Measurements from ENCODE around the gene HIGD1A. TPM values are rescaled to one million over a fixed set of nuclear protein-coding genes. Genes with fewer than 3 reads are reported as not detected.

HIGD1A gene
- total and polyA plus RNA-seq, 2 of the 4 experiments (the other 2 are of a cell fraction): 86.6 to 137 TPM

- TF ChIP-seq, protein P1, sequence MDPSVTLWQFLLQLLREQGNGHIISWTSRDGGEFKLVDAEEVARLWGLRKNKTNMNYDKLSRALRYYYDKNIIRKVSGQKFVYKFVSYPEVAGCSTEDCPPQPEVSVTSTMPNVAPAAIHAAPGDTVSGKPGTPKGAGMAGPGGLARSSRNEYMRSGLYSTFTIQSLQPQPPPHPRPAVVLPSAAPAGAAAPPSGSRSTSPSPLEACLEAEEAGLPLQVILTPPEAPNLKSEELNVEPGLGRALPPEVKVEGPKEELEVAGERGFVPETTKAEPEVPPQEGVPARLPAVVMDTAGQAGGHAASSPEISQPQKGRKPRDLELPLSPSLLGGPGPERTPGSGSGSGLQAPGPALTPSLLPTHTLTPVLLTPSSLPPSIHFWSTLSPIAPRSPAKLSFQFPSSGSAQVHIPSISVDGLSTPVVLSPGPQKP (IDR thresholded peaks at IDR 0.05; ENCODE audit: borderline replicate concordance, low read depth, low read length): no peak
- no peak for TF ChIP-seq RCOR1 (IDR thresholded peaks at IDR 0.05; ENCODE audit: insufficient replicate concordance, low read length)
These were observed at the start of gene HIGD1A (continued) for GRCh38 chr3:42804106-42804830.

DNA sequence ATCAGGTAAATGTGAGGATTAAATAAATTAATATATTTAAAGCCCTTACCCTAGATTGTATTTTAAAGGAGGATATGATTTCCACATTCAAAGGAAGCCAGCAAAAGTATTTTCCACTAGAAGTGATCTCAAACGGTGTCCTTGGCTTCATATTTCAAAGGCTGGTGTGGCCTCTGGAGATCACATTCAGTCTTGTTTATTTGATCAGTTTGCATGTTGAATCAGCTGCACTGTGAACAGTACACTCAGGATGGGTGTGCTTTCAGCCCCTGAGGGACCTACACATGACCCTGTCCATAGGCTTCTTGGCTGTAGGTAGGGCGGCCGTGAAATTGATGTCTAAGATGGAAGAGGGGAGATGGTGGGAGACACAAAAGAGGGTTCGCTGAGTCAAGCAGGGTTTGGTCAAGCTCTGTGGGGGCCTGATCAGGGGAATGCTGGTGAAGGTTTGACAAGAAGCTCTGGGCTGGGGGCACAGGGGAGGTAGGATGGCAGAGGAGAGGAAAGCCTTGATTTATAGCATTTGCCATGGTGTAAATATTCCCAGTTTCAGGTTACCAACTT lies 49.5 kb upstream of the HIGD1A start:
- Histone ChIP-seq H3K4me2 (ENCODE audit: low read depth, low read length) (no peak overlapping the region), H3K79me1 (ENCODE audit: low read depth in 1 of 2, low read length in 2 of 2) (no peaks in the 10 kb centered on the region), H3K56ac (ENCODE audit: extremely low read depth, insufficient read depth, low read length) (no peak overlapping the region), H3K23ac (ENCODE audit: low read depth, low read length) (no peak overlapping the region), H3K9me1 (ENCODE audit: insufficient read depth, low read length) (no peaks in the 10 kb centered on the region), H3K14ac (replicated peaks; ENCODE audit: low read depth, low read length) (no peak overlapping the region), H2BK120ac (ENCODE audit: low read depth, low read length) (no peak overlapping the region), H2AK5ac (ENCODE audit: low read depth, low read length) (no peak overlapping the region), H3K9me3 (ENCODE audit: control insufficient read depth, insufficient read depth, low read length) (no peaks in the 10 kb centered on the region), H3K36me3 (ENCODE audit: control insufficient read depth, insufficient read depth, low read length) (no peaks in the 10 kb centered on the region), H3K18ac (ENCODE audit: low read depth, low read length) (no peak overlapping the region), H3K9ac (ENCODE audit: low read depth, low read length) (no peak overlapping the region), H3K4me1 (ENCODE audit: control insufficient read depth, insufficient read depth, low read length) (no peaks in the 10 kb centered on the region), H2BK15ac (ENCODE audit: low read depth, low read length) (no peak overlapping the region), H2AFZ (replicated peaks; ENCODE audit: low read length, poor library complexity) (no peak overlapping the region), H3K4me3 (ENCODE audit: insufficient read depth, low read depth, low read length) (no peak overlapping the region), H2BK5ac (ENCODE audit: low read depth, low read length, poor library complexity, severe bottlenecking) (no peak overlapping the region), H3K4ac (ENCODE audit: low read depth, low read length) (no peak overlapping the region), H4K91ac (ENCODE audit: insufficient read depth, low read depth, low read length) (no peak overlapping the region), H4K8ac (ENCODE audit: low read depth in 2 of 2, low read length in 2 of 2) (no peak overlapping the region), H2AK9ac (replicated peaks; ENCODE audit: low read depth, low read length, poor library complexity) (no peak overlapping the region), H2BK20ac (ENCODE audit: low read depth, low read length) (no peak overlapping the region), H4K5ac (ENCODE audit: low read depth, low read length) (no peak overlapping the region), H4K20me1 (ENCODE audit: insufficient read depth, low read length) (no peaks in the 10 kb centered on the region), H3K27me3 (ENCODE audit: control insufficient read depth, insufficient read depth, low read length) (peaks cover 44% of the 10 kb centered on the region), H3K27ac (ENCODE audit: insufficient read depth, low read length) (no peak overlapping the region)
- dilution Hi-C loops (cut with HindIII; ENCODE audit: low sequenced_read_pairs, unreplicated experiment) (no loop called here), intact Hi-C loops (cut with micrococcal nuclease) (no loop called here), in situ Hi-C loops (cut with MboI; ENCODE audit: low sequenced_read_pairs) (no loop called here)
- BruUV-seq (replicated peaks): no TSS peak
- DNase-seq (no peak), ATAC-seq (ENCODE audit: low read depth) (no peak)
- POLR2A ChIA-PET (ENCODE audit: unreplicated experiment): no interaction called here
- 37% methylated on average over 2 of the region's 4 CpGs; no CpG with 5 or more reads in 1 of the 2 experiments for WGBS, 2 experiments (ENCODE audit: extremely low coverage in 2 of 2, insufficient read length in 1 of 2)
- CTCF ChIA-PET: no interaction called here
- TF ChIP-seq CHD1 (IDR thresholded peaks at IDR 0.05; ENCODE audit: low read depth, low read length) (no peak), RFX5 (IDR thresholded peaks at IDR 0.05; ENCODE audit: low read depth, low read length) (no peak), MXI1 (IDR thresholded peaks at IDR 0.05; ENCODE audit: borderline replicate concordance, low read depth, low read length) (no peak), RCOR1 (IDR thresholded peaks at IDR 0.05; ENCODE audit: insufficient replicate concordance, low read length) (no peak), BHLHE40 (IDR thresholded peaks at IDR 0.05; ENCODE audit: low read depth, low read length) (no peak), NFE2L2 (IDR thresholded peaks at IDR 0.05; ENCODE audit: low read depth, low read length) (no peak), RAD21 (IDR thresholded peaks at IDR 0.05; ENCODE audit: low read length) (no peak), CTCF (conservative IDR thresholded peaks at IDR 0.05; ENCODE audit: low read depth, low read length) (no peak), MAZ (IDR thresholded peaks at IDR 0.05; ENCODE audit: borderline replicate concordance, low read depth, low read length) (no peak)
- TF ChIP-seq, protein P2, sequence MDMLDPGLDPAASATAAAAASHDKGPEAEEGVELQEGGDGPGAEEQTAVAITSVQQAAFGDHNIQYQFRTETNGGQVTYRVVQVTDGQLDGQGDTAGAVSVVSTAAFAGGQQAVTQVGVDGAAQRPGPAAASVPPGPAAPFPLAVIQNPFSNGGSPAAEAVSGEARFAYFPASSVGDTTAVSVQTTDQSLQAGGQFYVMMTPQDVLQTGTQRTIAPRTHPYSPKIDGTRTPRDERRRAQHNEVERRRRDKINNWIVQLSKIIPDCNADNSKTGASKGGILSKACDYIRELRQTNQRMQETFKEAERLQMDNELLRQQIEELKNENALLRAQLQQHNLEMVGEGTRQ (IDR thresholded peaks at IDR 0.05; ENCODE audit: low read depth, low read length): no peak

Measured in IMR-90 (cell line).